Keratinocyte (primary cell): ENCODE results near the gene C4B. TPM values are rescaled to one million over a fixed set of nuclear protein-coding genes. Genes with fewer than 3 reads are reported as not detected.
"Not testable (repeated sequence)": the region's sequence is repeated elsewhere in the genome, so short reads cannot be mapped to it uniquely, and the experiment has no call there.

Experiments used
- DNase-seq: peaks from one replicate; pipeline ENCODE4 v3.0.0-alpha.2; 2011; ENCODE audit warnings: low read depth, missing footprints, low spot score
- FAIRE-seq: peaks from 2 replicates; lab custom pipeline; 2011; peaks lifted over from hg19 to GRCh38; lab: Jason Lieb, UNC
- H2AFZ ChIP-seq: 2 replicates; pipeline ENCODE4 v1.6.0; 2012; ENCODE audit warnings: low read length, control low read depth, inconsistent platforms; ENCODE audit not compliant: control insufficient read depth
- H3K27ac ChIP-seq: 2 replicates; pipeline ENCODE4 v1.5.1; 2011; ENCODE audit warnings: low read length; ENCODE audit not compliant: control insufficient read depth, insufficient read depth
- H3K27me3 ChIP-seq: 3 replicates; pipeline ENCODE4 v1.6.0; 2011; ENCODE audit warnings: low read length; ENCODE audit not compliant: control insufficient read depth, insufficient read depth; ENCODE audit errors: extremely low read depth
- H3K36me3 ChIP-seq, 2 experiments: 2 replicates in 1 of 2; 3 replicates in 1 of 2; pipeline ENCODE4 v1.5.1; 2011; ENCODE audit warnings: low read length in 2 of 2, mild to moderate bottlenecking in 1 of 2; ENCODE audit not compliant: control insufficient read depth in 2 of 2, insufficient read depth in 2 of 2; ENCODE audit errors: extremely low read depth in 1 of 2
- H3K4me1 ChIP-seq: 3 replicates; pipeline ENCODE4 v1.5.1; 2011; ENCODE audit warnings: low read length; ENCODE audit not compliant: control insufficient read depth, insufficient read depth; ENCODE audit errors: extremely low read depth
- H3K4me2 ChIP-seq: 3 replicates; pipeline ENCODE4 v1.6.0; 2011; ENCODE audit warnings: low read depth, low read length; ENCODE audit not compliant: control insufficient read depth, insufficient read depth; ENCODE audit errors: extremely low read depth
- H3K4me3 ChIP-seq, 3 experiments: fragments of 200-600 bp in 1 of 3; sonication (generic) in 1 of 3; 2 replicates in 2 of 3; 3 replicates in 1 of 3; pipeline ENCODE4 v1.5.1; 2011 to 2016; ENCODE audit warnings: low read length in 3 of 3, mild to moderate bottlenecking in 3 of 3, control low read depth in 2 of 3, inconsistent platforms in 1 of 3, low read depth in 1 of 3, mixed read lengths in 1 of 3, mixed run types in 1 of 3, moderate library complexity in 1 of 3; ENCODE audit not compliant: control insufficient read depth in 2 of 3, insufficient read depth in 2 of 3; ENCODE audit errors: extremely low read depth in 1 of 3
- H3K79me2 ChIP-seq: 2 replicates; pipeline ENCODE4 v1.6.0; 2012; ENCODE audit warnings: low read length; ENCODE audit not compliant: control insufficient read depth, insufficient read depth
- H3K9ac ChIP-seq: 3 replicates; pipeline ENCODE4 v1.6.0; 2011; ENCODE audit warnings: low read length; ENCODE audit not compliant: control insufficient read depth, insufficient read depth; ENCODE audit errors: extremely low read depth
- H3K9me1 ChIP-seq: 3 replicates; pipeline ENCODE4 v1.6.0; 2011; ENCODE audit warnings: low read length; ENCODE audit not compliant: control insufficient read depth, insufficient read depth; ENCODE audit errors: extremely low read depth
- H3K9me3 ChIP-seq: 2 replicates; pipeline ENCODE4 v1.5.1; 2012; ENCODE audit warnings: low read depth, low read length; ENCODE audit not compliant: control insufficient read depth
- H4K20me1 ChIP-seq: 3 replicates; pipeline ENCODE4 v1.6.0; 2011; ENCODE audit warnings: low read length; ENCODE audit not compliant: control insufficient read depth, insufficient read depth; ENCODE audit errors: extremely low read depth
- CTCF ChIP-seq, 3 experiments: IDR thresholded peaks in 1 of 3; conservative IDR thresholded peaks in 1 of 3; optimal IDR thresholded peaks in 1 of 3; 2 replicates in 2 of 3; 3 replicates in 1 of 3; pipeline versions ENCODE3 to v1.5.1; 2011; ENCODE audit warnings: low read length in 3 of 3, mild to moderate bottlenecking in 3 of 3, moderate library complexity in 2 of 3, control low read depth in 1 of 3, inconsistent platforms in 1 of 3; ENCODE audit not compliant: insufficient read depth in 2 of 3; ENCODE audit errors: extremely low read depth in 1 of 3
- EZH2 ChIP-seq: IDR thresholded peaks from one replicate; pipeline ENCODE4 v1.6.1; 2012; ENCODE audit warnings: inconsistent platforms, mild to moderate bottlenecking, low read length, moderate library complexity
- dilution Hi-C: fragments of 300-500 bp; cut with MboI; formaldehyde crosslinking; loops from one replicate; pipeline ENCODE4 v1.7.0; 2020; ENCODE audit warnings: low sequenced_read_pairs; ENCODE audit not compliant: extremely low pct_ligation_motif_present
- polyA plus RNA-seq, 5 experiments: library from polyadenylated mRNA; depleted of rRNA in 3 of 5; stranded (reverse) in 3 of 5; stranded (forward) in 1 of 5; unstranded in 1 of 5; fragments of >200 nt; gene quantifications; 1 replicate in 1 of 5; 2 replicates in 3 of 5; 3 replicates in 1 of 5; pipeline versions ENCODE4 v1.2.1 to v1.2.3, GENCODE V29; 2011 to 2012; ENCODE audit warnings: missing spikeins in 2 of 5, low read depth in 1 of 5, low replicate concordance in 1 of 5

The C4B gene
- polyA plus RNA-seq, 1 donor (not counting 4 experiments of a cell fraction or from before 2014, with no cell fraction given) = 1.8 TPM

GRCh38 chr6:31972709-31973350, 41.8 kb upstream of the C4B start:
- Histone ChIP-seq H3K4me3 (peak overlapping the region; percentile 72 to 95 (median 89)), H3K27me3 (no peaks in the 10 kb centered on the region), H3K27ac (peak overlapping the region; percentile 98), H3K9me3 (no peaks in the 10 kb centered on the region), H3K79me2 (peaks cover 28% of the 10 kb centered on the region), H3K4me2 (peak overlapping the region; percentile 88), H3K4me1 (peaks cover 18% of the 10 kb centered on the region), H3K36me3 (peaks cover 3 to 15% of the 10 kb centered on the region in 2 experiments), H2AFZ (peak overlapping the region; percentile 92), H3K9me1 (no peaks in the 10 kb centered on the region), H4K20me1 (no peaks in the 10 kb centered on the region), H3K9ac (peak overlapping the region; percentile 96)
- dilution Hi-C loops = no loop called here
- DNase-seq (peak; percentile 17), FAIRE-seq (no peak)
- TF ChIP-seq CTCF (optimal IDR thresholded peaks at IDR 0.05 in 1 of 3, IDR thresholded peaks at IDR 0.05 in 1 of 3, conservative IDR thresholded peaks at IDR 0.05 in 1 of 3; ENCODE audit: extremely low read depth in 1 of 3, insufficient read depth in 2 of 3, low read length in 3 of 3) = no peak
- TF ChIP-seq EZH2 = no peak

GRCh38 chr6:31976065-31976464, 38.5 kb upstream of the C4B start:
- H3K4me2 ChIP-seq, H3K36me3 ChIP-seq, H3K9me3 ChIP-seq, H3K9ac ChIP-seq, H3K27me3 ChIP-seq, H3K9me1 ChIP-seq, H3K4me3 ChIP-seq, dilution Hi-C loops, H3K27ac ChIP-seq, FAIRE-seq, DNase-seq, H4K20me1 ChIP-seq, H2AFZ ChIP-seq: not testable (repeated sequence)
- Histone ChIP-seq H3K4me1 (peaks cover 13% of the 10 kb centered on the region), H3K79me2 (peaks cover 19% of the 10 kb centered on the region)
